OCI-LY3 (cell line): Measurements from ENCODE around the gene SPIN1.

Source experiments
- H2AFZ ChIP-seq: fragments of 200-600, 300-600 bp; shearing (Covaris generic); 2 replicates; pipeline ENCODE4 v1.6.0; 2014; ENCODE audit warnings: antibody characterized with exemption, low read depth, low read length
- H3K27ac ChIP-seq: fragments of 200-600, 300-600 bp; sonication (generic); 2 replicates; pipeline ENCODE4 v1.5.1; 2014; ENCODE audit warnings: mild to moderate bottlenecking, low read length, moderate library complexity, mixed read lengths
- H3K27me3 ChIP-seq: fragments of 200-600, 300-600 bp; sonication (generic); 2 replicates; pipeline ENCODE4 v1.6.1; 2014; ENCODE audit warnings: low read depth, low read length, mixed read lengths
- H3K36me3 ChIP-seq: fragments of 200-600, 300-600 bp; sonication (generic); replicated peaks from 2 replicates; pipeline ENCODE3; 2014; ENCODE audit warnings: low read depth, low read length, mixed read lengths
- H3K4me1 ChIP-seq: fragments of 300-600, 200-600 bp; sonication (generic); 2 replicates; pipeline ENCODE4 v1.6.1; 2014; ENCODE audit warnings: low read length, mixed read lengths
- H3K4me2 ChIP-seq: fragments of 200-600, 300-600 bp; sonication (generic); 2 replicates; pipeline ENCODE4 v1.6.1; 2014; ENCODE audit warnings: low read length, mixed read lengths
- H3K4me3 ChIP-seq: fragments of 300-600, 200-600 bp; sonication (generic); 2 replicates; pipeline ENCODE4 v1.5.1; 2014; ENCODE audit warnings: antibody characterized with exemption, mild to moderate bottlenecking, low read length, moderate library complexity
- H3K79me2 ChIP-seq: fragments of 300-600, 200-600 bp; shearing (Covaris generic); 2 replicates; pipeline ENCODE4 v1.6.1; 2014; ENCODE audit warnings: mild to moderate bottlenecking, low read length, mixed read lengths
- H3K9ac ChIP-seq: fragments of 300-600, 200-600 bp; shearing (Covaris generic); 2 replicates; pipeline ENCODE4 v1.6.0; 2014; ENCODE audit warnings: mild to moderate bottlenecking, low read length, moderate library complexity
- H3K9me3 ChIP-seq: fragments of 200-600, 300-600 bp; shearing (Covaris generic); 2 replicates; pipeline ENCODE4 v1.6.1; 2014; ENCODE audit warnings: low read length, mixed read lengths; ENCODE audit not compliant: insufficient read depth
- H4K20me1 ChIP-seq: fragments of 200-600, 300-600 bp; sonication (generic); 2 replicates; pipeline ENCODE4 v1.6.1; 2016; ENCODE audit warnings: low read length, mixed read lengths; ENCODE audit not compliant: insufficient read depth
- CTCF ChIP-seq: fragments of 200-600, 300-600 bp; sonication (generic); IDR thresholded peaks from 2 replicates; pipeline ENCODE4 v1.5.1; 2014; ENCODE audit warnings: antibody characterized with exemption, low read length, low read depth
- EZH2phosphoT487 ChIP-seq: fragments of 200-600 bp; shearing (Covaris generic); IDR thresholded peaks from 2 replicates; pipeline ENCODE4 v1.6.1; 2018; ENCODE audit warnings: antibody characterized with exemption, mixed run types, low read depth

The SPIN1 gene

GRCh38 chr9:88524911-88525310 lies 136.7 kb downstream of the SPIN1 start:
- H3K27me3 ChIP-seq: no peaks in the 10 kb centered on the region
- no peaks in the 10 kb centered on the region for H3K36me3 ChIP-seq
- no peak overlapping the region for H3K27ac ChIP-seq
- no peak overlapping the region for H2AFZ ChIP-seq
- no peak for TF ChIP-seq EZH2phosphoT487
- no peak for TF ChIP-seq CTCF
- no peaks in the 10 kb centered on the region for H4K20me1 ChIP-seq
- H3K79me2 ChIP-seq: no peaks in the 10 kb centered on the region
- no peak overlapping the region for H3K9ac ChIP-seq
- H3K9me3 ChIP-seq: no peaks in the 10 kb centered on the region
- H3K4me3 ChIP-seq: no peak overlapping the region
- H3K4me1 ChIP-seq: no peaks in the 10 kb centered on the region
- H3K4me2 ChIP-seq: no peak overlapping the region

DNA sequence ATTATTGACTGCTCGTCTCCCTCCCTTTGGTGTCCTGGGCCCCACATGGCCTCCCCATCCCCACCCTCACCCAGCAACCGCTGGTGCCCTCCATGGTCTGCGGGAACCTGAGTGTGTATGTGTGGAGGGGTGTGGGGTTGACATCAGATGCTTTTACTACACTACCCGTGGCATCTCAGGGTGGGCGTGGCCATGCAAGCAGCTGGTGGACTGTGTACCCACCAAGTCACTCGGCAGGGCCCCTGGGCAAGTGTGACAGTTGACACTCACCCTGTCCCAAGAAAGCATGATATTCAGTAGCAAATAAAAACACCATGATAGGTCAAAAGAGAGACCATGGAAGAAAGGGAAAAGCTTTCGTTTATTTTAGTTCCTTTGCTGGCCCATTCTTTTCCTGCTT lies 139.4 kb downstream of the SPIN1 start:
- no peaks in the 10 kb centered on the region for H3K36me3 ChIP-seq
- no peak overlapping the region for H3K4me3 ChIP-seq
- no peaks in the 10 kb centered on the region for H3K79me2 ChIP-seq
- H4K20me1 ChIP-seq: no peaks in the 10 kb centered on the region
- TF ChIP-seq CTCF (no peak), EZH2phosphoT487 (no peak)
- H3K9ac ChIP-seq: no peak overlapping the region
- H3K9me3 ChIP-seq: no peaks in the 10 kb centered on the region
- no peaks in the 10 kb centered on the region for H3K27me3 ChIP-seq
- H3K4me2 ChIP-seq: no peak overlapping the region
- H3K27ac ChIP-seq: no peak overlapping the region
- no peak overlapping the region for H2AFZ ChIP-seq
- no peaks in the 10 kb centered on the region for H3K4me1 ChIP-seq
